T-helper 1 cell treated with Interleukin-12 subunit alpha and Interleukin-12 subunit beta and Interleukin-4 antibody, amounts not matched to agents 30 μg/mL and 1 μg/mL, for 36 hours (primary cell): ENCODE measurements around the gene JMJD4.

Source experiments
- H3K27ac Mint-ChIP-seq: one replicate; pipeline ENCODE4 v1.8.0; 2021; ENCODE audit warnings: mild to moderate bottlenecking, mixed read lengths
- H3K27me3 Mint-ChIP-seq: one replicate; pipeline ENCODE4 v1.8.0; 2021; ENCODE audit warnings: low read depth, mixed read lengths
- H3K36me3 Mint-ChIP-seq: one replicate; pipeline ENCODE4 v1.8.0; 2021; ENCODE audit warnings: low read depth, mixed read lengths
- H3K4me1 Mint-ChIP-seq: one replicate; pipeline ENCODE4 v1.8.0; 2021; ENCODE audit warnings: low read depth, mixed read lengths
- H3K4me3 Mint-ChIP-seq: one replicate; pipeline ENCODE4 v1.8.0; 2021; ENCODE audit warnings: mild to moderate bottlenecking, moderate library complexity, mixed read lengths
- H3K9me3 Mint-ChIP-seq: one replicate; pipeline ENCODE4 v1.8.0; 2021; ENCODE audit warnings: mixed read lengths

The JMJD4 gene

DNA sequence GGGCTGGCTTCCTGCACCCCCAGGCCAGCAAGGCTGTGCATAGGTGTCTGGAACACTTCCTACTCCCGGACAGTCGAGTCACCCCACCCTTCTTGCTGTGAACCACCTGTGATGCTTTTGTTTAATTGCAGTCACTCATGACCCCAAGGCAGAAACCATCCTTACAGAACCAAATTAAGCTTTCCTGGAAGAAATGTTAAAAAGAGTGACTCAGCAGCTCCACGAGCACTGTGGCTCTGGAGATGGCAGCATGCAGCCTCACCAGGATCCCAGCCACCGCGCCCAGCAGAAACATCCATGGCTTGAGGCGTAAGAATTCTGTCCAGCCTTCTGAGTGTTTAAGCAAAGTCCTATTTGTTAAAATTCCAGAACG, 28.9 kb upstream of the JMJD4 start:
- Mint-ChIP-seq H3K9me3 (peaks cover 6% of the 10 kb centered on the region), H3K27ac (peak overlapping the region; percentile 41), H3K36me3 (peaks cover 58% of the 10 kb centered on the region), H3K4me1 (peaks cover 87% of the 10 kb centered on the region), H3K4me3 (peak overlapping the region; percentile 31), H3K27me3 (no peaks in the 10 kb centered on the region)

- H3K9me3 Mint-ChIP-seq, result peaks cover 6% of the 10 kb centered on the region
- peaks cover 60% of the 10 kb centered on the region for H3K36me3 Mint-ChIP-seq
- peak overlapping the region; percentile 31 for H3K4me3 Mint-ChIP-seq
- H3K27me3 Mint-ChIP-seq, result no peaks in the 10 kb centered on the region
- H3K4me1 Mint-ChIP-seq, result peaks cover 90% of the 10 kb centered on the region
- peak overlapping the region; percentile 74 for H3K27ac Mint-ChIP-seq
Measured at GRCh38 chr1:227763246-227764018, 28.3 kb upstream of the JMJD4 start.

DNA sequence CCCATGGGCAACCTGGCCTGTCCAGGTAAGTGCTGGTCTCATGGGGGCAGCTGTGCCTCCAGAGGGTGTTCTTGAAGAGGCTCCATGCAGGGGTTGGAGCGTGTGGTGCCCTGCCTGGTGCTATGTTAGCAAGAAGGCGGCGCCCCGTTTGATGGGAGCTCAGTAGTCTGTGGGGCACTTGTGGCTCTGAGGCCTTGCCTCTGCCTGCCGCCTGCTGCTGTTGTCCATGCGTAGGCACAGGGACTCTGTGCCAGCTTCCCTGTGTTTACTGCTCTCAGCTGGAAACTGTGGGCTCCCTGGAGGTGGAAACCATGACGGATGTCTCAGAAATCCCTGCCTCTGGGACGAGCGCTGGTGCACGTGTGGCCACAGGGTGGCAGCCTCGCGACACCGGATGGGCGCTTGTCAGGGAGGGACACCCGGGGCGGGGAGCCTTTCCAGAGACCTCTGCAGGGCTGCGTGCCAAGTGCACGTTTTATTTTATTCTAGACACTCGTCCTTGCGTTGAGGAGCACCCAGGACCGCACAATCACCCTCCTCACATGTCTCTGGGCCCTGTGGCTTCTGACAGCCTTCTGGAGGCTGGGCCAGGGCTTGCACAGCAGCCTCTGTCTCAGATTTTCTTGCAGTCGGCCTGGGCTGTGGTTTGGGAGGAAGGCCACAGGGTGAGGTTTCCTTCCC, 27.3 kb upstream of the JMJD4 start:
- H3K4me3 Mint-ChIP-seq, result peak overlapping the region; percentile 69
- peak overlapping the region; percentile 74 for H3K27ac Mint-ChIP-seq
- H3K4me1 Mint-ChIP-seq, result peaks cover 89% of the 10 kb centered on the region
- H3K9me3 Mint-ChIP-seq, result peaks cover 6% of the 10 kb centered on the region
- H3K36me3 Mint-ChIP-seq, result peaks cover 59% of the 10 kb centered on the region
- no peaks in the 10 kb centered on the region for H3K27me3 Mint-ChIP-seq

DNA sequence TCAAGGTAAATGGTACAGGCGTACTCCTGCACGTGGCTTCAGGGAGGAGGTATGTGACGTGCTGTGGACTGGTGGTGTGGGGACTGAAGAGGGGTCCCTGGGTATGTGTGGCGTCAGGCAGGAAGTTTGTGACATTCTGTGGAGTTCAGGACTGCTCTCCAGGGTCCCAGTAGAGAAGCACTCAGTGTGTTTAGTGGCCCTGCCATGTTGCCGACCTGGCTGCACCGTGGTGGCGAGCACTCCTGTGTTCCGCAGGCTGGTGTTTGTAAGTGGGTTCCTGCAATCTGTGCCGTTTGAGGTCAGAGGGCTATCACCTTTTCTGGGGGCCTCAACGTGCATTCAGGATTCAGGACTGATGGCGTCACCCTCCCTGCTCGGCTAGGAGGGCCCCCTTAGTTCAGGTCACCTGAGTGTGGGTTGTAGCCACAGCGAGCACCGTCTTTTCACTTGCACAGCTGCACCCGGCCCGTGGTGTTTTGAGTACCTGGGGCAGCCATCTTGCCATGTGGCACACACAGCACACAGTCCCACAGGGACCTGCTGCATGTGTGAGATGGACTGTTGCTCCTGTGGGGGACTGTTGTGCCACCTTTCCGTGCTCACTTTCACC, 26.6 kb upstream of the JMJD4 start:
- H3K4me1 Mint-ChIP-seq, result peaks cover 86% of the 10 kb centered on the region
- H3K27ac Mint-ChIP-seq, result peak overlapping the region; percentile 62
- H3K27me3 Mint-ChIP-seq, result no peaks in the 10 kb centered on the region
- H3K4me3 Mint-ChIP-seq, result peak overlapping the region; percentile 5
- H3K36me3 Mint-ChIP-seq, result peaks cover 58% of the 10 kb centered on the region
- peaks cover 6% of the 10 kb centered on the region for H3K9me3 Mint-ChIP-seq

- Mint-ChIP-seq H3K9me3 (peaks cover 6% of the 10 kb centered on the region), H3K4me1 (peaks cover 77% of the 10 kb centered on the region), H3K27me3 (no peaks in the 10 kb centered on the region), H3K36me3 (peaks cover 57% of the 10 kb centered on the region), H3K27ac (peak overlapping the region; percentile 73), H3K4me3 (peak overlapping the region; percentile 18)
Measured at GRCh38 chr1:227760377-227760776, 25.3 kb upstream of the JMJD4 start.

- peaks cover 57% of the 10 kb centered on the region for H3K36me3 Mint-ChIP-seq
- peak overlapping the region; percentile 31 for H3K4me3 Mint-ChIP-seq
- no peaks in the 10 kb centered on the region for H3K27me3 Mint-ChIP-seq
- H3K9me3 Mint-ChIP-seq, result peaks cover 6% of the 10 kb centered on the region
- peak overlapping the region; percentile 73 for H3K27ac Mint-ChIP-seq
- H3K4me1 Mint-ChIP-seq, result peaks cover 71% of the 10 kb centered on the region
Measured at GRCh38 chr1:227759341-227760300, 24.5 kb upstream of the JMJD4 start.

- Mint-ChIP-seq H3K9me3 (peaks cover 6% of the 10 kb centered on the region), H3K4me1 (peaks cover 64% of the 10 kb centered on the region), H3K36me3 (peaks cover 54% of the 10 kb centered on the region), H3K4me3 (peak overlapping the region; percentile 10), H3K27ac (peak overlapping the region; percentile 31), H3K27me3 (no peaks in the 10 kb centered on the region)
Measured at GRCh38 chr1:227758366-227758765, 23.3 kb upstream of the JMJD4 start.

- H3K27me3 Mint-ChIP-seq, result no peaks in the 10 kb centered on the region
- H3K9me3 Mint-ChIP-seq, result peaks cover 6% of the 10 kb centered on the region
- H3K27ac Mint-ChIP-seq, result no peak overlapping the region
- no peak overlapping the region for H3K4me3 Mint-ChIP-seq
- peaks cover 54% of the 10 kb centered on the region for H3K36me3 Mint-ChIP-seq
- H3K4me1 Mint-ChIP-seq, result peaks cover 58% of the 10 kb centered on the region
Measured at GRCh38 chr1:227757781-227758180, 22.7 kb upstream of the JMJD4 start.

DNA sequence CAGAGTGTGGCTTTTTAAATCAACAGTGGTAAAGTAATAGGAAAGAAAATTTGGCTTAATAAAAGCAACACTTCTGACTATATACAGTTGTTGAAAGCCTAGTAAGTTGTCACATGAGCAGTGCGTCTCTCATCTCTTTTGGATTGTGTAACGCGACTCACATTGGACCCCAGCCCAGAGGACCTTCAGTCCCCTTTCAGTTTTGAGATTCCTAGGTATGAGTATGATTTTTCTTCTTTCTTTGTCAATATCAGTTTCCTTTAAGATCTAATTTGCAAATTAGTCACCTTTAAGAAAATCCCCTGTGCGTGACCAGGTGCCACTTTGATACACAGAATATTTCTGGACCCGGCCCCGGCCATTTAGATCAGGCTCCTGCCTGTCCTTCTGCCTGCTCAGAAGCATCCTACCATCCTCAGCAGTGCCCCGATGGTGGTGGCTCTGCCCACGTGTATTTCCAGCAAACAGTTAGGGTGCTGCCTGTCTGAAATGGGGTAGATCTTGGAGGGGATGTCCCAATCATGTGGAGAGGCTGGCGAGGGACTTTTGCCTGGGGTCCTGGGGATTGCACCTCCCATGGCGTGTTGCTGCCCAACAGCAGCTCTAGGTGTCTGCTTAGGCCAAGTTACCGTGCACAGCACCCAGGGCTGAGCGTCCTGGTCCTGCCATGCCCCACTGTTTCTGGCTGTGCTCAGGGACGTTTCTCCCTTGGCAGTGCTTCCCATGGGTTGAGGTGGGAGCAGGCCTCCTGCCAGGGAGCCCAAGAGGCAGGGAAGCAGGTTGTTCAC, 21.3 kb upstream of the JMJD4 start:
- Mint-ChIP-seq H3K27me3 (no peaks in the 10 kb centered on the region), H3K9me3 (peaks cover 6% of the 10 kb centered on the region), H3K27ac (peak overlapping the region; percentile 7), H3K4me3 (no peak overlapping the region), H3K36me3 (peaks cover 48% of the 10 kb centered on the region), H3K4me1 (peaks cover 46% of the 10 kb centered on the region)

GRCh38 chr1:227754958-227755357, 19.9 kb upstream of the JMJD4 start:
- H3K4me3 Mint-ChIP-seq, result no peak overlapping the region
- H3K36me3 Mint-ChIP-seq, result peaks cover 37% of the 10 kb centered on the region
- H3K27ac Mint-ChIP-seq, result no peak overlapping the region
- H3K4me1 Mint-ChIP-seq, result peaks cover 33% of the 10 kb centered on the region
- no peaks in the 10 kb centered on the region for H3K27me3 Mint-ChIP-seq
- H3K9me3 Mint-ChIP-seq, result peaks cover 3% of the 10 kb centered on the region

- Mint-ChIP-seq H3K9me3 (no peaks in the 10 kb centered on the region), H3K27ac (no peak overlapping the region), H3K27me3 (no peaks in the 10 kb centered on the region), H3K36me3 (peaks cover 32% of the 10 kb centered on the region), H3K4me3 (no peak overlapping the region), H3K4me1 (peaks cover 32% of the 10 kb centered on the region)
Measured at GRCh38 chr1:227753999-227754711, 19.1 kb upstream of the JMJD4 start.

DNA sequence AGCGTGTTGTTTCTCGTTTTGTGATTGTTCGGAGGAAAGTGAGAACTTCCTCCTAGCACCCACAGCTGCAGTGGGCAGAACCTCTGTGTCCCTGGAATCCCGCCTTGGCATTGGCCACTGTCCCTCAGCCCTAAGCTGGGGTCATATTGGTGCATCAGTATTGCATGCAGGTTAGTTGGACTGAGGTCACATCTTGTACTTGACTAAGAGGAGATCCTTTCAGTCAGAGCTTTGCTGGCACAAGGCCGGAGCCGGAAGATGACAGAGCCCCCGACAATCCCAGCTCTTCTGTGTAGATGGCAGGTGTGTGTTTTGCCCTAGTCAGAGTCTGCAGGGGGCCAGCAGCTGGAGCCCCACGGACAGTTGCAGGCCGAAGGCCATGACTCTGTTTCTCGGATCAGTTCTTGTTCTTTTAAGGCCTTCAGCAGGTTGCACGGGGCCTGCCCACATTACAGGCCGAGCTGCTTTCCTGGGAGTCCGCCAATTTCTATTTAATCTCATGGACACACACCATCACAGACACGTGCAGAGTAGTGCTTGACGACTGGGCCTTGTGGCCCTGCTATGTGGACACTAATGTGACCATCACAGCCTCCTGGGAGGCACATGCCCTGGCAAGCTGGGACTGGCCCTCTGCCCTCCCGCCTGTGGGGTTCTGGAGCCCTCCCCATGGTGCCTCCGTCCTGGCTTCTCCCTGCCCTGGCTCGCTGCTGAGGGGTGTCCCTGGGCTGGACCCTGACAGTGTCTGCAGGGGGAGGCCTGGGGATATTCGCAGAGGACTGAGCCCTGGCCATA, 15.0 kb upstream of the JMJD4 start:
- Mint-ChIP-seq H3K4me3 (no peak overlapping the region), H3K36me3 (peaks cover 9% of the 10 kb centered on the region), H3K27me3 (no peaks in the 10 kb centered on the region), H3K9me3 (no peaks in the 10 kb centered on the region), H3K4me1 (peaks cover 16% of the 10 kb centered on the region), H3K27ac (no peak overlapping the region)
